Thyroid gland (tissue), 4 donors: ENCODE data around the gene MRPL42. TPM values are rescaled to one million over a fixed set of nuclear protein-coding genes. Genes with fewer than 3 reads are reported as not detected.
A peak's percentile ranks its signal among the peaks of the same experiment; 100 is the strongest.

Experiments
- DNase-seq, 2 donors: peaks; one replicate each; pipeline ENCODE4 v3.0.0-alpha.2; 2019
- H3K27ac ChIP-seq, 3 donors: fragments of 200-600 bp; sonication (generic); 1 replicate in 2 of 3; 2 replicates in 1 of 3; pipeline ENCODE4 v1.5.1; 2016 to 2019; ENCODE audit warnings: mild to moderate bottlenecking in 1 of 3, moderate library complexity in 1 of 3
- H3K27me3 ChIP-seq: fragments of 200-600 bp; sonication (generic); one replicate; pipeline ENCODE4 v1.5.1; 2019
- H3K36me3 ChIP-seq, 2 donors: fragments of 200-600 bp; sonication (generic); one replicate each; pipeline ENCODE4 v1.5.1; 2016 to 2019
- H3K4me1 ChIP-seq, 2 donors: fragments of 200-600 bp; sonication (generic); one replicate each; pipeline ENCODE4 v1.5.1; 2017 to 2019
- H3K4me3 ChIP-seq, 3 donors: fragments of 200-600 bp; sonication (generic); replicated peaks in 1 of 3; 1 replicate in 2 of 3; 2 replicates in 1 of 3; pipeline ENCODE4 v1.5.1; 2016; ENCODE audit warnings: mild to moderate bottlenecking in 1 of 3
- H3K9me3 ChIP-seq: fragments of 200-600 bp; sonication (generic); one replicate; pipeline ENCODE4 v1.5.1; 2017
- POLR2A ChIP-seq, 2 donors: fragments of 450-650 bp; IDR thresholded peaks; one replicate each; pipeline ENCODE4 v1.6.1; 2017; ENCODE audit warnings: antibody characterized with exemption in 2 of 2, mild to moderate bottlenecking in 2 of 2, moderate library complexity in 1 of 2
- WGBS, 2 donors: methylation state at CpG; one replicate each; pipeline ENCODE4 v1.1.5; 2017; 5-methylcytosine and 5-hydroxymethylcytosine counted together
- intact Hi-C: fragments of 100-400 bp; cut with DNase I; formaldehyde crosslinking; loops from one replicate; pipeline ENCODE4 v1.15.1; 2023
- small RNA-seq: library from RNA; depleted of rRNA; stranded (forward); fragments of <200 nt; gene quantifications from one replicate; pipeline ENCODE3, GENCODE V24; 2016
- total RNA-seq, 4 donors: library from RNA; depleted of rRNA; stranded (reverse); fragments of >200 nt; gene quantifications; one replicate each; pipeline ENCODE4 v1.2.3, GENCODE V29; 2016
- TF ChIP-seq, protein P1 (sequence below), 6 experiments: fragments of 200-600 bp in 3 of 6; fragments of 450-650 bp in 3 of 6; sonication (generic) in 3 of 6; IDR thresholded peaks; one replicate each; pipeline ENCODE4 v1.5.1; 2016 to 2019; ENCODE audit warnings: antibody characterized with exemption in 6 of 6, mild to moderate bottlenecking in 2 of 6, inconsistent platforms in 1 of 6, moderate library complexity in 1 of 6

MRPL42 gene
- total RNA-seq, 4 donors from 2014 or later = 42.1 to 71.8 (median 64.0) TPM

DNA sequence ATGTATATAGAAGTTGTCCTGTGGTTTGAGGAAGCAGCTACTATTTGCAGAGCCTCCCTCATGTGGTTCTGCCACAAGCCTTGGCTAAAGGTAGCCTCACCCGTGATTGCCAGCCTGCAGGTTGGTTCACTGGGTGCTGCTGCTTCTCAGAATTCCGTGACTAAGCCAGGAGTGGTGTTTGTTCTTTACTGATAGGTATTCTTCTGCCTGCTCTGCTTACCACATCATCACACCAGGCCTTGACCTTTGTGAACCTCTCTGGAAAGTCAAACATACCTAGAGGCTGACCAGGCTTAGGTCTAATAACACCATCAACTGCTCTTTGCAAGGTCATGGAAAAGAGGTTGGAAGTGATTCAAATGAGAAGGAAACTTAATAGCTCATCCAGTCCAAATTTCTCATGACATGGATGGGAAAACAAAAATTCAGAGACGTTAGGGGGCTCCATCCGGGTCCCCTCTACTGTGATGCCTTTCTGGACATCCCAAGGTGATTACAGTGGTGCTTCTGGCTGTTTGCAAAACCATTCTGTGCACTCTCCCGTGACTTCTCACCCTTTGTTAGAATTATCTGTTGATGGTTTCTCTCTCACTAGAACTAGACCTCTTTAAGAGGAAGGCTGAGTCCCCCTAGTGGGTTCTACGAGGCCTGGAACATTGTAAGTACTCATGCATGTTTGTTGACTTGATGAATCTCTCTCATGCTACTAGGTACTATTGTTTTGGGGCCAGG, 96.7 kb downstream of the MRPL42 start:
- no peak for DNase-seq
- no peaks in the 10 kb centered on the region for H3K9me3 ChIP-seq
- H3K27me3 ChIP-seq = no peaks in the 10 kb centered on the region
- no peaks in the 10 kb centered on the region for H3K36me3 ChIP-seq
- no peak overlapping the region for H3K4me3 ChIP-seq
- no peak overlapping the region for H3K27ac ChIP-seq
- H3K4me1 ChIP-seq = no peaks in the 10 kb centered on the region
- 75 to 80% methylated on average over 6 of the region's 6 CpGs for WGBS, 2 donors
- intact Hi-C loops = loop anchor here (10.0 kb wide), 1 partner anchor 59 kb away; no protein-coding TSS in a partner anchor
- no peak for TF ChIP-seq POLR2A (IDR thresholded peaks at IDR 0.05)
- TF ChIP-seq, protein P1, sequence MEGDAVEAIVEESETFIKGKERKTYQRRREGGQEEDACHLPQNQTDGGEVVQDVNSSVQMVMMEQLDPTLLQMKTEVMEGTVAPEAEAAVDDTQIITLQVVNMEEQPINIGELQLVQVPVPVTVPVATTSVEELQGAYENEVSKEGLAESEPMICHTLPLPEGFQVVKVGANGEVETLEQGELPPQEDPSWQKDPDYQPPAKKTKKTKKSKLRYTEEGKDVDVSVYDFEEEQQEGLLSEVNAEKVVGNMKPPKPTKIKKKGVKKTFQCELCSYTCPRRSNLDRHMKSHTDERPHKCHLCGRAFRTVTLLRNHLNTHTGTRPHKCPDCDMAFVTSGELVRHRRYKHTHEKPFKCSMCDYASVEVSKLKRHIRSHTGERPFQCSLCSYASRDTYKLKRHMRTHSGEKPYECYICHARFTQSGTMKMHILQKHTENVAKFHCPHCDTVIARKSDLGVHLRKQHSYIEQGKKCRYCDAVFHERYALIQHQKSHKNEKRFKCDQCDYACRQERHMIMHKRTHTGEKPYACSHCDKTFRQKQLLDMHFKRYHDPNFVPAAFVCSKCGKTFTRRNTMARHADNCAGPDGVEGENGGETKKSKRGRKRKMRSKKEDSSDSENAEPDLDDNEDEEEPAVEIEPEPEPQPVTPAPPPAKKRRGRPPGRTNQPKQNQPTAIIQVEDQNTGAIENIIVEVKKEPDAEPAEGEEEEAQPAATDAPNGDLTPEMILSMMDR (IDR thresholded peaks at IDR 0.05) = peak in 1 of 6 experiments; percentile 4

DNA sequence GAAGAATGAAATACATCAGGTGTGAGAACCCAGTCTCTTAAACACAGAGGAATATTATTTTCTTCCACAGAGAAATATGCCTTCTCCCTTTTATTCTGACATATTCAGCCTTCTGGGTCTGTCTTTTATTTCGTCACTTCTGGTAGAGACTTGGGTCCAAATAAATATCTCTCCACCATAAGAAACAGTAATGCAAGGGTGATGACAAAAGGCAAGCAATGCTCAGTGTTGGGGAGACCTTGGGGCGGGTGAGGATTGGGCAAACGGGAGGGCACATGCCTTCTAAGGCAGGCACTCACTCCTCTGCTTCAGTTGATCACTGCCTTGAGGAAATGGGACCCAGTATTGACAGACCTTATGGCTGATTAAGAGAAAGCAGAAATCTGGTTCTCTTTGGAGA, 98.4 kb downstream of the MRPL42 start:
- Histone ChIP-seq H3K27ac (no peak overlapping the region), H3K4me3 (no peak overlapping the region), H3K27me3 (no peaks in the 10 kb centered on the region), H3K4me1 (no peaks in the 10 kb centered on the region), H3K36me3 (no peaks in the 10 kb centered on the region), H3K9me3 (no peaks in the 10 kb centered on the region)
- WGBS, 2 donors = 95% methylated on average over 3 of the region's 3 CpGs
- intact Hi-C loops = loop anchor here (5.0 to 10.0 kb wide), 3 partner anchors 61 to 537 kb away; no protein-coding TSS in a partner anchor
- DNase-seq = no peak
- TF ChIP-seq POLR2A (IDR thresholded peaks at IDR 0.05) = no peak
- TF ChIP-seq, protein P1 (IDR thresholded peaks at IDR 0.05) = no peak

Small RNA genes within 50 kb of the gene (small RNA-seq; reads per million reads assigned to genes)
- gene RF00019 = not detected

Other genes starting within 250 kb of the MRPL42 start
- 100 to 1,000 TPM; 102 to 125 (median 110) TPM for gene NUDT4, start 89.6 kb upstream of the MRPL42 start, total RNA-seq
- gene UBE2N, start 25.6 kb upstream of the MRPL42 start, total RNA-seq = 10 to 100 TPM; 22.3 to 55.9 (median 30.8) TPM
- gene SOCS2, start 105.2 kb downstream of the MRPL42 start, total RNA-seq = 10 to 100 TPM; 28.6 to 79.8 (median 66.9) TPM
- 10 to 100 TPM; 43.7 to 76.1 (median 51.0) TPM for gene CRADD, start 209.9 kb downstream of the MRPL42 start, total RNA-seq